GM23338 (cell line): ENCODE results near the gene JPH3. TPM values are rescaled to one million over a fixed set of nuclear protein-coding genes. Genes with fewer than 3 reads are reported as not detected.

Experiments used
- ATAC-seq: fragments of 200-7000 bp; cut with Tn5 transposase; 3 replicates; pipeline ENCODE4 v1.9.1; 2020
- DNase-seq: peaks from one replicate; pipeline ENCODE4 v3.0.0-alpha.2; 2015; ENCODE audit warnings: low spot score
- H2AFZ ChIP-seq: fragments of 200-600 bp; sonication (generic); 2 replicates; pipeline ENCODE4 v1.8.0; 2016; ENCODE audit warnings: antibody characterized with exemption, mild to moderate bottlenecking, moderate library complexity
- H3F3A ChIP-seq: fragments of 200-600 bp; sonication (generic); replicated peaks from 2 replicates; pipeline ENCODE4 v1.8.0; 2017; ENCODE audit warnings: antibody characterized with exemption, mixed run types, low read depth
- H3K27ac ChIP-seq: fragments of 200-600 bp; sonication (generic); 2 replicates; pipeline ENCODE4 v1.6.1; 2016; ENCODE audit warnings: low read depth
- H3K27me3 ChIP-seq: fragments of 200-600 bp; sonication (generic); 2 replicates; pipeline ENCODE4 v1.8.0; 2016; ENCODE audit warnings: mild to moderate bottlenecking, mixed run types, moderate library complexity; ENCODE audit not compliant: insufficient read depth
- H3K36me3 ChIP-seq: fragments of 200-600 bp; sonication (generic); 2 replicates; pipeline ENCODE4 v1.8.0; 2016; ENCODE audit warnings: mild to moderate bottlenecking; ENCODE audit not compliant: insufficient read depth
- H3K4me1 ChIP-seq: fragments of 200-600 bp; sonication (generic); 2 replicates; pipeline ENCODE4 v1.8.0; 2016; ENCODE audit warnings: mild to moderate bottlenecking, moderate library complexity; ENCODE audit not compliant: insufficient read depth
- H3K4me2 ChIP-seq: fragments of 200-600 bp; sonication (generic); 2 replicates; pipeline ENCODE4 v1.7.1; 2017; ENCODE audit warnings: mixed run types
- H3K4me3 ChIP-seq: fragments of 200-600 bp; sonication (generic); 2 replicates; pipeline ENCODE4 v1.6.1; 2016; ENCODE audit warnings: mixed run types
- H3K79me2 ChIP-seq: fragments of 200-600 bp; sonication (generic); replicated peaks from 2 replicates; pipeline ENCODE4 v1.8.0; 2017; ENCODE audit warnings: mild to moderate bottlenecking; ENCODE audit not compliant: insufficient read depth
- H3K9me2 ChIP-seq: fragments of 200-600 bp; sonication (generic); 2 replicates; pipeline ENCODE4 v1.8.0; 2017; ENCODE audit not compliant: insufficient read depth
- H4K20me1 ChIP-seq: fragments of 200-600 bp; sonication (generic); replicated peaks from 2 replicates; pipeline ENCODE4 v1.8.0; 2017; ENCODE audit warnings: mild to moderate bottlenecking; ENCODE audit not compliant: insufficient read depth
- H3K27ac Mint-ChIP-seq: 2 replicates; pipeline ENCODE4 v1.8.0; 2020; ENCODE audit warnings: inconsistent platforms, mild to moderate bottlenecking, moderate library complexity, mixed read lengths
- H3K27me3 Mint-ChIP-seq: 3 replicates; pipeline ENCODE4 v1.8.0; 2022; ENCODE audit warnings: low read depth, mild to moderate bottlenecking, moderate library complexity, mixed read lengths, inconsistent platforms; ENCODE audit not compliant: insufficient read depth, poor library complexity
- H3K36me3 Mint-ChIP-seq: 3 replicates; pipeline ENCODE4 v1.8.0; 2021; ENCODE audit warnings: low read depth, mild to moderate bottlenecking, inconsistent platforms, moderate library complexity, mixed read lengths
- H3K4me1 Mint-ChIP-seq: 3 replicates; pipeline ENCODE4 v1.8.0; 2020; ENCODE audit warnings: mild to moderate bottlenecking, inconsistent platforms, mixed read lengths
- H3K4me3 Mint-ChIP-seq: 3 replicates; pipeline ENCODE4 v1.8.0; 2021; ENCODE audit warnings: moderate library complexity, mild to moderate bottlenecking, inconsistent platforms, mixed read lengths
- H3K9me3 Mint-ChIP-seq: 3 replicates; pipeline ENCODE4 v1.8.0; 2020; ENCODE audit warnings: moderate library complexity, mild to moderate bottlenecking, inconsistent platforms, mixed read lengths
- CREB1 ChIP-seq: fragments of 250-450 bp; sonication (Bioruptor Pico); IDR thresholded peaks from 2 replicates; pipeline ENCODE4 v1.5.0; 2020; ENCODE audit warnings: low read depth, mild to moderate bottlenecking, moderate library complexity
- EZH2 ChIP-seq: fragments of 200-600 bp; sonication (generic); IDR thresholded peaks from one replicate; pipeline ENCODE4 v1.8.0; 2017; ENCODE audit warnings: antibody characterized with exemption, mild to moderate bottlenecking, low read depth; ENCODE audit not compliant: unreplicated experiment
- EZH2phosphoT487 ChIP-seq: fragments of 200-600 bp; sonication (generic); IDR thresholded peaks from one replicate; pipeline ENCODE4 v1.8.1; 2018; ENCODE audit warnings: antibody characterized with exemption; ENCODE audit not compliant: unreplicated experiment
- JUNB ChIP-seq: IDR thresholded peaks from one replicate; pipeline ENCODE4 v1.6.1; 2016; ENCODE audit warnings: antibody characterized with exemption; ENCODE audit not compliant: unreplicated experiment
- NANOG ChIP-seq: IDR thresholded peaks from 2 replicates; pipeline ENCODE4 v1.6.1; 2016; ENCODE audit warnings: antibody characterized with exemption, borderline replicate concordance
- POLR2AphosphoS5 ChIP-seq: IDR thresholded peaks from 2 replicates; pipeline ENCODE4 v1.6.1; 2016; ENCODE audit warnings: antibody characterized with exemption, low read depth
- STAT1 ChIP-seq: IDR thresholded peaks from one replicate; pipeline ENCODE4 v1.6.1; 2016; ENCODE audit warnings: antibody characterized with exemption; ENCODE audit not compliant: unreplicated experiment
- ZNF114 ChIP-seq: fragments of 250-450 bp; sonication (Bioruptor Pico); IDR thresholded peaks from 2 replicates; pipeline ENCODE4 v1.5.0; 2020; ENCODE audit warnings: mild to moderate bottlenecking, moderate library complexity
- ZNF331 ChIP-seq: fragments of 250-450 bp; sonication (Bioruptor Pico); IDR thresholded peaks from 2 replicates; pipeline ENCODE4 v1.5.0; 2020; ENCODE audit warnings: low read depth, mild to moderate bottlenecking, moderate library complexity
- polyA plus RNA-seq: library from polyadenylated mRNA; unstranded; fragments of >200 nt; fragmentation: Nextera tagmentation; extraction: Ambion mirVana; gene quantifications from 2 replicates; pipeline ENCODE4 v1.2.1, GENCODE V29; 2016
- total RNA-seq: library from RNA; depleted of rRNA; stranded (reverse); fragments of >200 nt; shearing (Covaris generic); gene quantifications from 2 replicates; pipeline ENCODE4 v1.2.3, GENCODE V29; 2014
- TF ChIP-seq, protein P1 (sequence below), 2 experiments: fragments of 200-600 bp in 1 of 2; sonication (generic) in 1 of 2; conservative IDR thresholded peaks; 2 replicates each; pipeline versions ENCODE4 v1.5.1 to v1.6.1; 2016 to 2017; ENCODE audit warnings: antibody characterized with exemption in 2 of 2, low read depth in 2 of 2, mild to moderate bottlenecking in 2 of 2, moderate library complexity in 1 of 2
- TF ChIP-seq, protein P2 (sequence below): IDR thresholded peaks from 2 replicates; pipeline ENCODE4 v1.6.1; 2016; ENCODE audit warnings: antibody characterized with exemption
- TF ChIP-seq, protein P3 (sequence below): IDR thresholded peaks from one replicate; pipeline ENCODE4 v1.6.1; 2018; ENCODE audit warnings: antibody characterized with exemption; ENCODE audit not compliant: unreplicated experiment
- TF ChIP-seq, protein P4 (sequence below): fragments of 250-450 bp; sonication (Bioruptor Pico); IDR thresholded peaks from 2 replicates; pipeline ENCODE4 v1.5.0; 2020; ENCODE audit warnings: mild to moderate bottlenecking, moderate library complexity

Gene JPH3
- total and polyA plus RNA-seq, 2 experiments from 2014 or later, result 8.4 to 38.3 TPM

DNA sequence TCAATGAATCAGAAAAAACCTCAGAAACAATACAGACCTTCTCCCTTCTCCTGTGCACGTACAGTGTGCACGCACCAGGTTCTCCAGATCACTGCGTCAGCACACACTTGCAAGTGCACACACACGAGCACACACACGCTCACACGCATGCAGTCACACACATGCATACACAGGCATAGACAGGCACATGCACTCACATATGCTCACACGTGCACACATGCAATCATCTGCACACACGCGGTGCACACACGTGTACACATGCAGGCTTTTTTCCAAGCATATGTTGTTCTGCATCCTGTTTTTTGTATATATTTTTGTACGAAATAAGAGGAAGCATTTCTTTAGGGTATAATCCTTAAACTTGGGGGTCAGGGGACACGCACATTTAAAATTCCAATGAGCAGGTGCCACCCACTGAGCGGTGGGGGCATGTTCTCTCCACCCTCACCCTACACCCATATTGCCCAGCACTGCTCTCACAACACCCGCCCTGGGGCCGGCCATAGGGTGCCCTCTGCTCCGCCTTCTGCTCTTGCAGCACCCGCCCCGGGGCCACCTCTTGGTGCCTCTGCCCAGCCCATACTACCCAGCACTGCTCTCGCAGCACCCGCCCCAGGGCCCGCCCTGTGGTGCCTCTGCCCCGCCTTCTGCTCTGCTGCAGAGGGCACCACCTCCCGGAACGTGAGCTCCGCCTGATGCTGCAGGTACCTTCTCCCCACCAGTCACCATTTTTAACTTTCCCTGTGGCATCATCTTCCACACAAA is 142.6 kb downstream of the JPH3 start:
- Histone ChIP-seq H3F3A (no peaks in the 10 kb centered on the region), H3K79me2 (peaks cover 86% of the 10 kb centered on the region), H3K9me2 (no peaks in the 10 kb centered on the region), H3K4me2 (no peak overlapping the region), H3K36me3 (peaks cover 33% of the 10 kb centered on the region), H3K4me3 (no peak overlapping the region), H3K4me1 (no peaks in the 10 kb centered on the region), H4K20me1 (peaks cover 38% of the 10 kb centered on the region), H2AFZ (no peak overlapping the region), H3K27me3 (no peaks in the 10 kb centered on the region), H3K27ac (no peak overlapping the region)
- no peak overlapping the region for H3K4me3 Mint-ChIP-seq
- no peak overlapping the region for H3K27ac Mint-ChIP-seq
- H3K4me1 Mint-ChIP-seq, result no peaks in the 10 kb centered on the region
- ATAC-seq (peak; percentile 50; the same call in 2 of the 3 replicates), DNase-seq (no peak)
- no peak for TF ChIP-seq POLR2AphosphoS5
- TF ChIP-seq JUNB, result no peak
- no peak for TF ChIP-seq NANOG
- TF ChIP-seq, protein P1, sequence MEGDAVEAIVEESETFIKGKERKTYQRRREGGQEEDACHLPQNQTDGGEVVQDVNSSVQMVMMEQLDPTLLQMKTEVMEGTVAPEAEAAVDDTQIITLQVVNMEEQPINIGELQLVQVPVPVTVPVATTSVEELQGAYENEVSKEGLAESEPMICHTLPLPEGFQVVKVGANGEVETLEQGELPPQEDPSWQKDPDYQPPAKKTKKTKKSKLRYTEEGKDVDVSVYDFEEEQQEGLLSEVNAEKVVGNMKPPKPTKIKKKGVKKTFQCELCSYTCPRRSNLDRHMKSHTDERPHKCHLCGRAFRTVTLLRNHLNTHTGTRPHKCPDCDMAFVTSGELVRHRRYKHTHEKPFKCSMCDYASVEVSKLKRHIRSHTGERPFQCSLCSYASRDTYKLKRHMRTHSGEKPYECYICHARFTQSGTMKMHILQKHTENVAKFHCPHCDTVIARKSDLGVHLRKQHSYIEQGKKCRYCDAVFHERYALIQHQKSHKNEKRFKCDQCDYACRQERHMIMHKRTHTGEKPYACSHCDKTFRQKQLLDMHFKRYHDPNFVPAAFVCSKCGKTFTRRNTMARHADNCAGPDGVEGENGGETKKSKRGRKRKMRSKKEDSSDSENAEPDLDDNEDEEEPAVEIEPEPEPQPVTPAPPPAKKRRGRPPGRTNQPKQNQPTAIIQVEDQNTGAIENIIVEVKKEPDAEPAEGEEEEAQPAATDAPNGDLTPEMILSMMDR (conservative IDR thresholded peaks at IDR 0.05; ENCODE audit: low read depth in 2 of 2), result no peak
- TF ChIP-seq, protein P2, sequence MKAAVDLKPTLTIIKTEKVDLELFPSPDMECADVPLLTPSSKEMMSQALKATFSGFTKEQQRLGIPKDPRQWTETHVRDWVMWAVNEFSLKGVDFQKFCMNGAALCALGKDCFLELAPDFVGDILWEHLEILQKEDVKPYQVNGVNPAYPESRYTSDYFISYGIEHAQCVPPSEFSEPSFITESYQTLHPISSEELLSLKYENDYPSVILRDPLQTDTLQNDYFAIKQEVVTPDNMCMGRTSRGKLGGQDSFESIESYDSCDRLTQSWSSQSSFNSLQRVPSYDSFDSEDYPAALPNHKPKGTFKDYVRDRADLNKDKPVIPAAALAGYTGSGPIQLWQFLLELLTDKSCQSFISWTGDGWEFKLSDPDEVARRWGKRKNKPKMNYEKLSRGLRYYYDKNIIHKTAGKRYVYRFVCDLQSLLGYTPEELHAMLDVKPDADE, result no peak
- no peak for TF ChIP-seq STAT1
- no peak for TF ChIP-seq CREB1 (CRISPR knock-in tag)
- no peak for TF ChIP-seq EZH2phosphoT487
- TF ChIP-seq, protein P3, sequence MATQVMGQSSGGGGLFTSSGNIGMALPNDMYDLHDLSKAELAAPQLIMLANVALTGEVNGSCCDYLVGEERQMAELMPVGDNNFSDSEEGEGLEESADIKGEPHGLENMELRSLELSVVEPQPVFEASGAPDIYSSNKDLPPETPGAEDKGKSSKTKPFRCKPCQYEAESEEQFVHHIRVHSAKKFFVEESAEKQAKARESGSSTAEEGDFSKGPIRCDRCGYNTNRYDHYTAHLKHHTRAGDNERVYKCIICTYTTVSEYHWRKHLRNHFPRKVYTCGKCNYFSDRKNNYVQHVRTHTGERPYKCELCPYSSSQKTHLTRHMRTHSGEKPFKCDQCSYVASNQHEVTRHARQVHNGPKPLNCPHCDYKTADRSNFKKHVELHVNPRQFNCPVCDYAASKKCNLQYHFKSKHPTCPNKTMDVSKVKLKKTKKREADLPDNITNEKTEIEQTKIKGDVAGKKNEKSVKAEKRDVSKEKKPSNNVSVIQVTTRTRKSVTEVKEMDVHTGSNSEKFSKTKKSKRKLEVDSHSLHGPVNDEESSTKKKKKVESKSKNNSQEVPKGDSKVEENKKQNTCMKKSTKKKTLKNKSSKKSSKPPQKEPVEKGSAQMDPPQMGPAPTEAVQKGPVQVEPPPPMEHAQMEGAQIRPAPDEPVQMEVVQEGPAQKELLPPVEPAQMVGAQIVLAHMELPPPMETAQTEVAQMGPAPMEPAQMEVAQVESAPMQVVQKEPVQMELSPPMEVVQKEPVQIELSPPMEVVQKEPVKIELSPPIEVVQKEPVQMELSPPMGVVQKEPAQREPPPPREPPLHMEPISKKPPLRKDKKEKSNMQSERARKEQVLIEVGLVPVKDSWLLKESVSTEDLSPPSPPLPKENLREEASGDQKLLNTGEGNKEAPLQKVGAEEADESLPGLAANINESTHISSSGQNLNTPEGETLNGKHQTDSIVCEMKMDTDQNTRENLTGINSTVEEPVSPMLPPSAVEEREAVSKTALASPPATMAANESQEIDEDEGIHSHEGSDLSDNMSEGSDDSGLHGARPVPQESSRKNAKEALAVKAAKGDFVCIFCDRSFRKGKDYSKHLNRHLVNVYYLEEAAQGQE, result no peak
- no peak for TF ChIP-seq ZNF331
- no peak for TF ChIP-seq ZNF114 (CRISPR knock-in tag)
- TF ChIP-seq, protein P4, sequence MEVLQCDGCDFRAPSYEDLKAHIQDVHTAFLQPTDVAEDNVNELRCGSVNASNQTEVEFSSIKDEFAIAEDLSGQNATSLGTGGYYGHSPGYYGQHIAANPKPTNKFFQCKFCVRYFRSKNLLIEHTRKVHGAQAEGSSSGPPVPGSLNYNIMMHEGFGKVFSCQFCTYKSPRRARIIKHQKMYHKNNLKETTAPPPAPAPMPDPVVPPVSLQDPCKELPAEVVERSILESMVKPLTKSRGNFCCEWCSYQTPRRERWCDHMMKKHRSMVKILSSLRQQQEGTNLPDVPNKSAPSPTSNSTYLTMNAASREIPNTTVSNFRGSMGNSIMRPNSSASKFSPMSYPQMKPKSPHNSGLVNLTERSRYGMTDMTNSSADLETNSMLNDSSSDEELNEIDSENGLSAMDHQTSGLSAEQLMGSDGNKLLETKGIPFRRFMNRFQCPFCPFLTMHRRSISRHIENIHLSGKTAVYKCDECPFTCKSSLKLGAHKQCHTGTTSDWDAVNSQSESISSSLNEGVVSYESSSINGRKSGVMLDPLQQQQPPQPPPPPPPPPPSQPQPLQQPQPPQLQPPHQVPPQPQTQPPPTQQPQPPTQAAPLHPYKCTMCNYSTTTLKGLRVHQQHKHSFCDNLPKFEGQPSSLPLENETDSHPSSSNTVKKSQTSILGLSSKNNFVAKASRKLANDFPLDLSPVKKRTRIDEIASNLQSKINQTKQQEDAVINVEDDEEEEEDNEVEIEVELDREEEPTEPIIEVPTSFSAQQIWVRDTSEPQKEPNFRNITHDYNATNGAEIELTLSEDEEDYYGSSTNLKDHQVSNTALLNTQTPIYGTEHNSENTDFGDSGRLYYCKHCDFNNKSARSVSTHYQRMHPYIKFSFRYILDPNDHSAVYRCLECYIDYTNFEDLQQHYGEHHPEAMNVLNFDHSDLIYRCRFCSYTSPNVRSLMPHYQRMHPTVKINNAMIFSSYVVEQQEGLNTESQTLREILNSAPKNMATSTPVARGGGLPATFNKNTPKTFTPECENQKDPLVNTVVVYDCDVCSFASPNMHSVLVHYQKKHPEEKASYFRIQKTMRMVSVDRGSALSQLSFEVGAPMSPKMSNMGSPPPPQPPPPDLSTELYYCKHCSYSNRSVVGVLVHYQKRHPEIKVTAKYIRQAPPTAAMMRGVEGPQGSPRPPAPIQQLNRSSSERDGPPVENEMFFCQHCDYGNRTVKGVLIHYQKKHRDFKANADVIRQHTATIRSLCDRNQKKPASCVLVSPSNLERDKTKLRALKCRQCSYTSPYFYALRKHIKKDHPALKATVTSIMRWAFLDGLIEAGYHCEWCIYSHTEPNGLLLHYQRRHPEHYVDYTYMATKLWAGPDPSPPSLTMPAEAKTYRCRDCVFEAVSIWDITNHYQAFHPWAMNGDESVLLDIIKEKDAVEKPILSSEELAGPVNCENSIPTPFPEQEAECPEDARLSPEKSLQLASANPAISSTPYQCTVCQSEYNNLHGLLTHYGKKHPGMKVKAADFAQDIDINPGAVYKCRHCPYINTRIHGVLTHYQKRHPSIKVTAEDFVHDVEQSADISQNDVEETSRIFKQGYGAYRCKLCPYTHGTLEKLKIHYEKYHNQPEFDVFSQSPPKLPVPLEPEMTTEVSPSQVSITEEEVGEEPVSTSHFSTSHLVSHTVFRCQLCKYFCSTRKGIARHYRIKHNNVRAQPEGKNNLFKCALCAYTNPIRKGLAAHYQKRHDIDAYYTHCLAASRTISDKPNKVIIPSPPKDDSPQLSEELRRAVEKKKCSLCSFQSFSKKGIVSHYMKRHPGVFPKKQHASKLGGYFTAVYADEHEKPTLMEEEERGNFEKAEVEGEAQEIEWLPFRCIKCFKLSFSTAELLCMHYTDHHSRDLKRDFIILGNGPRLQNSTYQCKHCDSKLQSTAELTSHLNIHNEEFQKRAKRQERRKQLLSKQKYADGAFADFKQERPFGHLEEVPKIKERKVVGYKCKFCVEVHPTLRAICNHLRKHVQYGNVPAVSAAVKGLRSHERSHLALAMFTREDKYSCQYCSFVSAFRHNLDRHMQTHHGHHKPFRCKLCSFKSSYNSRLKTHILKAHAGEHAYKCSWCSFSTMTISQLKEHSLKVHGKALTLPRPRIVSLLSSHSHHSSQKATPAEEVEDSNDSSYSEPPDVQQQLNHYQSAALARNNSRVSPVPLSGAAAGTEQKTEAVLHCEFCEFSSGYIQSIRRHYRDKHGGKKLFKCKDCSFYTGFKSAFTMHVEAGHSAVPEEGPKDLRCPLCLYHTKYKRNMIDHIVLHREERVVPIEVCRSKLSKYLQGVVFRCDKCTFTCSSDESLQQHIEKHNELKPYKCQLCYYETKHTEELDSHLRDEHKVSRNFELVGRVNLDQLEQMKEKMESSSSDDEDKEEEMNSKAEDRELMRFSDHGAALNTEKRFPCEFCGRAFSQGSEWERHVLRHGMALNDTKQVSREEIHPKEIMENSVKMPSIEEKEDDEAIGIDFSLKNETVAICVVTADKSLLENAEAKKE (CRISPR knock-in tag), result no peak
- TF ChIP-seq EZH2, result no peak
- H3K36me3 Mint-ChIP-seq, result peaks cover 84% of the 10 kb centered on the region
- no peaks in the 10 kb centered on the region for H3K27me3 Mint-ChIP-seq
- H3K9me3 Mint-ChIP-seq, result 0 out of 3 replicates have a peak, but pooled peaks cover 3% of the 10 kb centered on the region
